NT2/D1 (cell line): ENCODE measurements around the gene OAT.

Source experiments
- DNase-seq: peaks from one replicate; pipeline ENCODE4 v3.0.0-alpha.2; 2011; ENCODE audit warnings: low read depth, low spot score
- H3K27me3 ChIP-seq: 2 replicates; pipeline ENCODE4 v1.6.0; 2011; ENCODE audit warnings: mild to moderate bottlenecking; ENCODE audit not compliant: insufficient read length, insufficient read depth
- H3K36me3 ChIP-seq: 2 replicates; pipeline ENCODE4 v1.6.1; 2011; ENCODE audit warnings: mild to moderate bottlenecking, low read length, mixed read lengths; ENCODE audit not compliant: insufficient read depth, insufficient read length
- H3K4me1 ChIP-seq: 2 replicates; pipeline ENCODE4 v1.5.1; 2011; ENCODE audit not compliant: insufficient read depth, insufficient read length
- H3K4me3 ChIP-seq: 2 replicates; pipeline ENCODE4 v1.5.1; 2011; ENCODE audit warnings: low read depth; ENCODE audit not compliant: insufficient read length
- H3K9ac ChIP-seq: 2 replicates; pipeline ENCODE4 v1.6.0; 2011; ENCODE audit warnings: low read depth; ENCODE audit not compliant: insufficient read length
- H3K9me3 ChIP-seq: 2 replicates; pipeline ENCODE4 v1.5.1; 2011; ENCODE audit warnings: mild to moderate bottlenecking, low read length; ENCODE audit not compliant: insufficient read depth
- SUZ12 ChIP-seq: IDR thresholded peaks from 2 replicates; pipeline ENCODE4 v1.6.1; 2011; ENCODE audit not compliant: insufficient read length, insufficient read depth; ENCODE audit errors: extremely low read depth
- YY1 ChIP-seq: IDR thresholded peaks from 2 replicates; pipeline ENCODE4 v1.6.1; 2011; ENCODE audit not compliant: insufficient read length, insufficient read depth
- ZNF274 ChIP-seq: IDR thresholded peaks from 2 replicates; pipeline ENCODE4 v1.6.1; 2011; ENCODE audit warnings: mild to moderate bottlenecking, low read depth, low read length

OAT gene

GRCh38 chr10:124356701-124357560, 61.8 kb downstream of the OAT start:
- DNase-seq = no peak

GRCh38 chr10:124354411-124355382, 64.0 kb downstream of the OAT start:
- Histone ChIP-seq H3K4me1 (no peaks in the 10 kb centered on the region), H3K36me3 (no peaks in the 10 kb centered on the region), H3K27me3 (peaks cover 2% of the 10 kb centered on the region), H3K9ac (peak overlapping the region; percentile 38), H3K9me3 (no peaks in the 10 kb centered on the region), H3K4me3 (peak overlapping the region; percentile 20)
- no peak for TF ChIP-seq SUZ12
- no peak for TF ChIP-seq ZNF274
- TF ChIP-seq YY1 = no peak
- no peak for DNase-seq

More at GRCh38 chr10:124356701-124357560, 61.8 kb downstream of the OAT start:
- Histone ChIP-seq H3K4me3 (no peak overlapping the region), H3K9me3 (no peaks in the 10 kb centered on the region), H3K27me3 (peaks cover 2% of the 10 kb centered on the region), H3K9ac (no peak overlapping the region), H3K4me1 (no peaks in the 10 kb centered on the region), H3K36me3 (no peaks in the 10 kb centered on the region)
- TF ChIP-seq YY1 (no peak), SUZ12 (no peak), ZNF274 (no peak)

- Histone ChIP-seq H3K9me3 (no peaks in the 10 kb centered on the region), H3K27me3 (peaks cover 2% of the 10 kb centered on the region), H3K4me3 (no peak overlapping the region), H3K9ac (no peak overlapping the region), H3K4me1 (no peaks in the 10 kb centered on the region), H3K36me3 (no peaks in the 10 kb centered on the region)
- no peak for DNase-seq
- TF ChIP-seq SUZ12 (no peak), YY1 (no peak), ZNF274 (no peak)
These were observed 64.8 kb downstream of the OAT start for GRCh38 chr10:124353896-124354295.

GRCh38 chr10:124353091-124353815, 65.5 kb downstream of the OAT start:
- Histone ChIP-seq H3K27me3 (peaks cover 2% of the 10 kb centered on the region), H3K4me1 (no peaks in the 10 kb centered on the region), H3K36me3 (no peaks in the 10 kb centered on the region), H3K9me3 (no peaks in the 10 kb centered on the region), H3K9ac (no peak overlapping the region), H3K4me3 (no peak overlapping the region)
- TF ChIP-seq YY1 (no peak), SUZ12 (no peak), ZNF274 (no peak)
- no peak for DNase-seq

GRCh38 chr10:124351481-124352220, 67.1 kb downstream of the OAT start:
- no peak for TF ChIP-seq SUZ12
- no peak for TF ChIP-seq YY1
- no peak for TF ChIP-seq ZNF274

GRCh38 chr10:124350806-124351205, 67.9 kb downstream of the OAT start:
- Histone ChIP-seq H3K4me1 (no peaks in the 10 kb centered on the region), H3K9me3 (no peaks in the 10 kb centered on the region), H3K9ac (no peak overlapping the region), H3K27me3 (peaks cover 2% of the 10 kb centered on the region), H3K36me3 (no peaks in the 10 kb centered on the region), H3K4me3 (no peak overlapping the region)
- no peak for DNase-seq
- no peak for TF ChIP-seq SUZ12
- no peak for TF ChIP-seq ZNF274

More at GRCh38 chr10:124351481-124352220, 67.1 kb downstream of the OAT start:
- peaks cover 2% of the 10 kb centered on the region for H3K27me3 ChIP-seq
- no peak overlapping the region for H3K9ac ChIP-seq
- H3K9me3 ChIP-seq = no peaks in the 10 kb centered on the region
- no peak overlapping the region for H3K4me3 ChIP-seq
- no peaks in the 10 kb centered on the region for H3K4me1 ChIP-seq
- no peaks in the 10 kb centered on the region for H3K36me3 ChIP-seq
- DNase-seq = no peak

- H3K9me3 ChIP-seq = no peaks in the 10 kb centered on the region
- H3K9ac ChIP-seq = no peak overlapping the region
- no peak for TF ChIP-seq YY1
- TF ChIP-seq SUZ12 = no peak
- TF ChIP-seq ZNF274 = no peak
- H3K36me3 ChIP-seq = no peaks in the 10 kb centered on the region
- H3K4me1 ChIP-seq = no peaks in the 10 kb centered on the region
- no peak overlapping the region for H3K4me3 ChIP-seq
- no peak for DNase-seq
- H3K27me3 ChIP-seq = peaks cover 2% of the 10 kb centered on the region
These were observed 68.8 kb downstream of the OAT start for GRCh38 chr10:124349996-124350280.
